ENCODE measurements around the gene GALNT17. TPM values are rescaled to one million over a fixed set of nuclear protein-coding genes. Genes with fewer than 3 reads are reported as not detected.

Gene GALNT17
- total RNA-seq, 1 donor, result 0.18 TPM

DNA sequence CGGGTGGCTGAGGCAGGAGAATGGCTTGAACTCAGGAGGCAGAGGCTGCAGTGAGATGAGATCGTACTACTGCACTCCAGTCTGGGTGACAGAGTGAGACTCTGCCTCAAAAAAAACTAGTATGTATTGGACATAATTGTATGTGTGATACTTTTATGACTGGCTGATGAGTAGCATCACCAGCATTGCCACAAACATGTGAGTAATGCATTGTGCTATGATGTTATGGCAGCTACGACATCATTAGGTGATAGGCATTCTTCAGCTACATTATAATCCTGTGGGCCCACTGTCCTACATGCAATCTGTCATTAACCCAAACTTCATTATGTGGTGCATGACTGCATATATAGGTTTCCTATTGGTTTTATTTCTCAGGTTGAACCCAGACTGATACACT lies 352.4 kb downstream of the GALNT17 start:
- TF ChIP-seq, protein P1, sequence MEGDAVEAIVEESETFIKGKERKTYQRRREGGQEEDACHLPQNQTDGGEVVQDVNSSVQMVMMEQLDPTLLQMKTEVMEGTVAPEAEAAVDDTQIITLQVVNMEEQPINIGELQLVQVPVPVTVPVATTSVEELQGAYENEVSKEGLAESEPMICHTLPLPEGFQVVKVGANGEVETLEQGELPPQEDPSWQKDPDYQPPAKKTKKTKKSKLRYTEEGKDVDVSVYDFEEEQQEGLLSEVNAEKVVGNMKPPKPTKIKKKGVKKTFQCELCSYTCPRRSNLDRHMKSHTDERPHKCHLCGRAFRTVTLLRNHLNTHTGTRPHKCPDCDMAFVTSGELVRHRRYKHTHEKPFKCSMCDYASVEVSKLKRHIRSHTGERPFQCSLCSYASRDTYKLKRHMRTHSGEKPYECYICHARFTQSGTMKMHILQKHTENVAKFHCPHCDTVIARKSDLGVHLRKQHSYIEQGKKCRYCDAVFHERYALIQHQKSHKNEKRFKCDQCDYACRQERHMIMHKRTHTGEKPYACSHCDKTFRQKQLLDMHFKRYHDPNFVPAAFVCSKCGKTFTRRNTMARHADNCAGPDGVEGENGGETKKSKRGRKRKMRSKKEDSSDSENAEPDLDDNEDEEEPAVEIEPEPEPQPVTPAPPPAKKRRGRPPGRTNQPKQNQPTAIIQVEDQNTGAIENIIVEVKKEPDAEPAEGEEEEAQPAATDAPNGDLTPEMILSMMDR (IDR thresholded peaks at IDR 0.05; ENCODE audit: insufficient read depth, low read length), result no peak
- H3K4me3 ChIP-seq (ENCODE audit: low read depth, low read length), result no peak overlapping the region
- DNase-seq (ENCODE audit: low read depth), result no peak

DNA sequence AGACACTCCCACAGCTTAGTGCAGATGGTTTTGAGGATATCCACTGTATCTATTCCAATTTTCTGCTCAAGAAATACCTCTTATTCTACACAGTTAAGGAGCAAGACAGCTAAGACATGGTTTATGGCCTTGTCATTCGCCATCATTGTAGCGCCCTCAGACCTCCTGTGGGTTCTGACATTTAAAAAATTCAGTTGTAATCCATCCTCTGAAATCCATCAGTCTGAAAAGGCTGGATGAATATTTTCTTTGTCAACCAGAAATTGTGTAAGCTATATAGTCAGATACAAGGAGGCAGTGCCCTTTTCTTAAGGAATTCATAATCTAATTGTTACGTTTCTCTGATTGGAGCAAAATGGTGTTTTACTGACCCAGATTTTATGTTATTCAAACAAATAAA lies 353.6 kb downstream of the GALNT17 start:
- TF ChIP-seq, protein P1 (IDR thresholded peaks at IDR 0.05; ENCODE audit: insufficient read depth, low read length), result no peak
- DNase-seq (ENCODE audit: low read depth), result no peak

DNA sequence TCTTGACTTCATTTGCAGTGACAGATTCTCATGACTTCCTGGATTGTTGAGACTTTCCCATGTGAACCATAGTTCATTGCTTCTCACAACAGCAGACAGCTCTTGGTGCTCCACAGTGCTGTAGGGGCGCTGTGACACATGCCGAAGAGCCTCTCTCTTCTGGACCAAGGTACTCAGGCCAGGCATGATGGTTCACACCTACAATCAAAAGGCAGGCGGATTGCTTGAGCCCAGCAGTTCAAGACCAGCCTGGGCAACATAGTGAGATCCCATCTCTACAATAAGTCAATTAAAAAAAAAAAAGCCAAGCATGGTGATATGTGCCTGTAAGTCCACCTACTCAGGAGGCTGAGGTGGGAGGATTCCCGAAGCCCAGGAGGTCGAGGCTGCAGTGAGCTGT lies 354.5 kb downstream of the GALNT17 start:
- DNase-seq (ENCODE audit: low read depth), result no peak
- TF ChIP-seq, protein P1 (IDR thresholded peaks at IDR 0.05; ENCODE audit: insufficient read depth, low read length), result no peak
- H3K4me3 ChIP-seq (ENCODE audit: low read depth, low read length), result no peak overlapping the region

More for the DNA sequence above, 353.6 kb downstream of the GALNT17 start:
- no peak overlapping the region for H3K4me3 ChIP-seq (ENCODE audit: low read depth, low read length)

DNA sequence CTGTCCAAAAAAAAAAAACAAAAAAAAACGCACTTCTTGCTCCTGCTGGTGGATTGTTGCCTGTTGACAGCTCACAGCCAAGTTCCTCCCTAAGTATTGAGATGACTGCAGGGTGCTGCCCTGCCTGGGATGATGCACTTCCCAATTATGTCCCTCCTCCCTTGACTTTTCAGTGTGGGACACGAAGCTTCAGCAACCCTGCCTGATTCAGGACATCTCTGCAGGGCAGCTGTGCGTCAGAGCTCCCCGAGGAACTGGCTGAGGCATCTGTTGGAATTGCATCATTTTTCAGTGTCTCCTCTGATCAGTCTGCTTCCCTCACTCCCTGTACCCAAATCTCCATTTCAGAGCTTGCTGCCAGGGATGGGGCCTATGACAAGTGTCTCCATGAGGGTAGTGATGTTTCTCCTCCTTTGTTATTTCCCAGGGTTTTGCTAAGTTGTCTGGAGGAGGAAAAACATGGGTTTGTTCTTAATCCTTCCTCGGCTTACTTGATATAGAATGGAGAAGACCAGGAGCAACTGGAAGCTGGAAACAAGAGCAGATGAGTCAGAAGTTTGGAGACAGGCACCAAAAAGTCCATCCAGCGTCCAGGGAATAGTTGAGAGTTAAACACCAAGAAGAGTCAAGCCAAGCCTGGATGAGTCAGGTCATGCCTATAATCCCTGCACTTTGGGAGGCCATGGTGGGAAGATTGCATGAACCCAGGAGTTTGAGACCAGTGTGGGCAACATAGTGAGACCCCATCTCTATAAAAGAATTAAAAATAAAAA lies 355.1 kb downstream of the GALNT17 start:
- TF ChIP-seq, protein P1 (IDR thresholded peaks at IDR 0.05; ENCODE audit: insufficient read depth, low read length), result no peak
- no peak overlapping the region for H3K4me3 ChIP-seq (ENCODE audit: low read depth, low read length)
- DNase-seq (ENCODE audit: low read depth), result peak; percentile 31

DNA sequence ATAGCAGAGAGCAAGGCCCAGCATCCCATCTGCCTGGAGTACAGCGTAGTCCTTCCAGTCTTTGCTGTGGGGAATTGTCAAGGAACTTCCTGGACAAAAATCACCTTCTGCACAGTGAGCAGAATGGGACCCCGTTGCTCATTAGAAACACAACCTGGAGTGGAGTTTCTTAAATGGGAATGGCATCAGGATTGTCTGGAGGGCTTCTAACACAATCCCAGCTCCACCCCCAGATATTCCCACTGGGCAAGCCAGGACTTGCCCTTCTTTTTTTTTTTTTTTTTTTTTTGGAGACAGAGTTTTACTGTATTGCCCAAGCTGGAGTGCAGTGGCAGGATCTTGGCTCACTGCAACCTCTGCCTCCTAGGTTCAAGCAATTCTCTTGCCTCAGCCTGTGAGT lies 356.4 kb downstream of the GALNT17 start:
- no peak overlapping the region for H3K4me3 ChIP-seq (ENCODE audit: low read depth, low read length)
- DNase-seq (ENCODE audit: low read depth), result peak; percentile 21

DNA sequence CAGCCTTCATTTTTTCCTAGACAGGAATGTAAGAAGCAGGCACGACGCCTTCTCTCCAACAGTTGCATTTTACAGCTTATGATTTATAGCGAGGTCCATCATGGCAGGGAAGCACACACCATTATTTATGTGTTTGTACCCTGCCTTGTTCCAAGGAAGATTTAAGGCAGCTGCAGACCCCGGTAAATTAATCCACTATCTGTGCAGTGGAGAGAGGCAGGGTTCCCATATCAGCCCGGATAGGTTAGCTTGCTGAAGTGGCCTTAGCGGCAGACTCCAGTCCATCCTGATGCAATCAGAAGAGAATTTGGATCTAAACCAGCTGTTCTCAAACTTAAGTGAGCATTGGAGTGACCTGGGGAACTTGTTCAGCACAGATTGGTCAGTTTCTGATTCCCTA lies 359.4 kb downstream of the GALNT17 start:
- no peak for DNase-seq (ENCODE audit: low read depth)
- TF ChIP-seq, protein P1 (IDR thresholded peaks at IDR 0.05; ENCODE audit: insufficient read depth, low read length), result no peak

More for the DNA sequence above, 356.4 kb downstream of the GALNT17 start:
- TF ChIP-seq, protein P1 (IDR thresholded peaks at IDR 0.05; ENCODE audit: insufficient read depth, low read length), result no peak

More for the DNA sequence above, 359.4 kb downstream of the GALNT17 start:
- H3K4me3 ChIP-seq (ENCODE audit: low read depth, low read length), result no peak overlapping the region

Measured in fibroblast of the aortic adventitia (primary cell).